Uterus (tissue), 2 donors: ENCODE data around the gene MYBBP1A.

ENCODE experiments used
- POLR2A ChIP-seq, 2 donors: fragments of 450-650 bp; IDR thresholded peaks; one replicate each; pipeline ENCODE4 v1.6.1; 2016; ENCODE audit warnings: antibody characterized with exemption in 2 of 2, mild to moderate bottlenecking in 1 of 2, moderate library complexity in 1 of 2
- TF ChIP-seq, protein P1 (sequence below), 4 experiments: fragments of 200-600 bp in 2 of 4; fragments of 450-650 bp in 2 of 4; sonication (generic) in 2 of 4; IDR thresholded peaks; one replicate each; pipeline ENCODE4 v1.5.1; 2016 to 2019; ENCODE audit warnings: antibody characterized with exemption in 4 of 4, mild to moderate bottlenecking in 2 of 4, moderate library complexity in 1 of 4

DNA sequence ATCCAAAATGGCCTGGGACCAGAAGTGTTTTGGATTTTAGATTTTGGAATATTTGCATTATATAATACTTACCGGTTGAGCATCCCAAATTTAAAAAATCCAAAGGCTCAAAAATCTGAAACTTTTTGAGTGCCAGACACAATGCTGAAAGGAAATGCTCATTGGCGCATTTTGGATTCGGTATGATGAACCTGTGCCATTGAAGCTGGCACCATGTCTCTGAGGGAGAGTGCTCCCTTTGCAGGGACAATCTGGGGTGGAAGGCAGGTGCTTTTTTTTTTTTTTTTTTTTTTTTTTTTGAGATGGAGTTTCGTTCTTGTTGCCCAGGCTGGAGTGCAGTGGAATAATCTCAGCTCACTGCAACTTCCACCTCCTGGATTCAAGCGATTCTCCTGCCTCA is 46.9 kb upstream of the MYBBP1A start:
- TF ChIP-seq POLR2A (IDR thresholded peaks at IDR 0.05), result no peak
- TF ChIP-seq, protein P1, sequence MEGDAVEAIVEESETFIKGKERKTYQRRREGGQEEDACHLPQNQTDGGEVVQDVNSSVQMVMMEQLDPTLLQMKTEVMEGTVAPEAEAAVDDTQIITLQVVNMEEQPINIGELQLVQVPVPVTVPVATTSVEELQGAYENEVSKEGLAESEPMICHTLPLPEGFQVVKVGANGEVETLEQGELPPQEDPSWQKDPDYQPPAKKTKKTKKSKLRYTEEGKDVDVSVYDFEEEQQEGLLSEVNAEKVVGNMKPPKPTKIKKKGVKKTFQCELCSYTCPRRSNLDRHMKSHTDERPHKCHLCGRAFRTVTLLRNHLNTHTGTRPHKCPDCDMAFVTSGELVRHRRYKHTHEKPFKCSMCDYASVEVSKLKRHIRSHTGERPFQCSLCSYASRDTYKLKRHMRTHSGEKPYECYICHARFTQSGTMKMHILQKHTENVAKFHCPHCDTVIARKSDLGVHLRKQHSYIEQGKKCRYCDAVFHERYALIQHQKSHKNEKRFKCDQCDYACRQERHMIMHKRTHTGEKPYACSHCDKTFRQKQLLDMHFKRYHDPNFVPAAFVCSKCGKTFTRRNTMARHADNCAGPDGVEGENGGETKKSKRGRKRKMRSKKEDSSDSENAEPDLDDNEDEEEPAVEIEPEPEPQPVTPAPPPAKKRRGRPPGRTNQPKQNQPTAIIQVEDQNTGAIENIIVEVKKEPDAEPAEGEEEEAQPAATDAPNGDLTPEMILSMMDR (IDR thresholded peaks at IDR 0.05), result no peak
